Measurements from ENCODE around the gene PCNX3. TPM values are rescaled to one million over a fixed set of nuclear protein-coding genes. Genes with fewer than 3 reads are reported as not detected.

Gene PCNX3
- total RNA-seq, 2 donors from 2014 or later = 48.1 to 57.3 TPM

GRCh38 chr11:65599216-65599954, 16.2 kb upstream of the PCNX3 start:
- H3K27ac Mint-ChIP-seq = no peak overlapping the region
- Histone ChIP-seq H3K27me3 (ENCODE audit: control insufficient read depth, insufficient read depth, low read length, poor library complexity, severe bottlenecking) (no peaks in the 10 kb centered on the region), H3K27ac (ENCODE audit: low read depth, low read length) (no peak overlapping the region), H3K9ac (ENCODE audit: extremely low read depth, low read length, poor library complexity, severe bottlenecking) (no peak overlapping the region), H3K9me3 (ENCODE audit: control insufficient read depth, low read length) (no peaks in the 10 kb centered on the region), H3K36me3 (ENCODE audit: control insufficient read depth, insufficient read depth, low read length) (peaks cover 30% of the 10 kb centered on the region), H3K4me1 (ENCODE audit: control insufficient read depth, insufficient read depth, low read length) (no peaks in the 10 kb centered on the region), H3K4me3 (ENCODE audit: low read length) (no peak overlapping the region)
- no peaks in the 10 kb centered on the region for H3K4me1 Mint-ChIP-seq
- H3K9me3 Mint-ChIP-seq = no peaks in the 10 kb centered on the region
- H3K36me3 Mint-ChIP-seq (ENCODE audit: low read depth) = peaks cover 30% of the 10 kb centered on the region
- H3K27me3 Mint-ChIP-seq (ENCODE audit: insufficient read depth) = peaks cover 8% of the 10 kb centered on the region
- WGBS, 2 experiments (ENCODE audit: insufficient coverage in 1 of 2, insufficient read length in 1 of 2) = 96% methylated on average over 37 to 49 of the region's 49 CpGs
- TF ChIP-seq CTCF (conservative IDR thresholded peaks at IDR 0.05) = no peak
- no peak for DNase-seq
- H3K4me3 Mint-ChIP-seq = no peak overlapping the region

- no peak overlapping the region for H3K27ac Mint-ChIP-seq
- no peak overlapping the region for H3K9ac ChIP-seq (ENCODE audit: extremely low read depth, low read length, poor library complexity, severe bottlenecking)
- H3K9me3 Mint-ChIP-seq = no peaks in the 10 kb centered on the region
- H3K4me1 ChIP-seq (ENCODE audit: control insufficient read depth, insufficient read depth, low read length) = no peaks in the 10 kb centered on the region
- TF ChIP-seq CTCF (conservative IDR thresholded peaks at IDR 0.05) = no peak
- H3K36me3 Mint-ChIP-seq (ENCODE audit: low read depth) = peaks cover 34% of the 10 kb centered on the region
- no peak overlapping the region for H3K4me3 ChIP-seq (ENCODE audit: low read length)
- DNase-seq = no peak
- no peaks in the 10 kb centered on the region for H3K9me3 ChIP-seq (ENCODE audit: control insufficient read depth, low read length)
- peaks cover 35% of the 10 kb centered on the region for H3K36me3 ChIP-seq (ENCODE audit: control insufficient read depth, insufficient read depth, low read length)
- whole genome bisulfite sequencing, 2 experiments (ENCODE audit: insufficient coverage in 1 of 2, insufficient read length in 1 of 2) = 88 to 100% methylated on average over 3 to 6 of the region's 6 CpGs
- H3K4me3 Mint-ChIP-seq = no peak overlapping the region
- H3K27me3 Mint-ChIP-seq (ENCODE audit: insufficient read depth) = peaks cover 5% of the 10 kb centered on the region
- no peak overlapping the region for H3K27ac ChIP-seq (ENCODE audit: low read depth, low read length)
- H3K27me3 ChIP-seq (ENCODE audit: control insufficient read depth, insufficient read depth, low read length, poor library complexity, severe bottlenecking) = no peaks in the 10 kb centered on the region
- no peaks in the 10 kb centered on the region for H3K4me1 Mint-ChIP-seq
Observed at GRCh38 chr11:65599955-65600246, 15.7 kb upstream of the PCNX3 start.

- WGBS, 2 experiments (ENCODE audit: insufficient coverage in 1 of 2, insufficient read length in 1 of 2) = 94 to 100% methylated on average over 1 of the region's 1 CpG
- Mint-ChIP-seq H3K4me3 (no peak overlapping the region), H3K4me1 (peaks cover 2% of the 10 kb centered on the region), H3K36me3 (ENCODE audit: low read depth) (peaks cover 45% of the 10 kb centered on the region), H3K9me3 (no peaks in the 10 kb centered on the region), H3K27me3 (ENCODE audit: insufficient read depth) (peaks cover 2% of the 10 kb centered on the region), H3K27ac (no peak overlapping the region)
- Histone ChIP-seq H3K27me3 (ENCODE audit: control insufficient read depth, insufficient read depth, low read length, poor library complexity, severe bottlenecking) (no peaks in the 10 kb centered on the region), H3K4me1 (ENCODE audit: control insufficient read depth, insufficient read depth, low read length) (peaks cover 3% of the 10 kb centered on the region), H3K9me3 (ENCODE audit: control insufficient read depth, low read length) (no peaks in the 10 kb centered on the region), H3K27ac (ENCODE audit: low read depth, low read length) (no peak overlapping the region), H3K9ac (ENCODE audit: extremely low read depth, low read length, poor library complexity, severe bottlenecking) (no peak overlapping the region), H3K4me3 (ENCODE audit: low read length) (no peak overlapping the region), H3K36me3 (ENCODE audit: control insufficient read depth, insufficient read depth, low read length) (peaks cover 49% of the 10 kb centered on the region)
- DNase-seq = no peak
- TF ChIP-seq CTCF (conservative IDR thresholded peaks at IDR 0.05) = no peak
Observed at GRCh38 chr11:65604258-65604657, 11.3 kb upstream of the PCNX3 start.

All from endodermal cell (in vitro differentiated cells).